HG02642 (cell line): Measurements from ENCODE around the gene C1orf115.

Experiments
- ATAC-seq: cut with Tn5 transposase; IDR thresholded peaks from one replicate; pipeline ENCODE4 v1.9.1; 2021; ENCODE audit warnings: mild to moderate bottlenecking; ENCODE audit not compliant: unreplicated experiment, poor library complexity

C1orf115 gene

DNA sequence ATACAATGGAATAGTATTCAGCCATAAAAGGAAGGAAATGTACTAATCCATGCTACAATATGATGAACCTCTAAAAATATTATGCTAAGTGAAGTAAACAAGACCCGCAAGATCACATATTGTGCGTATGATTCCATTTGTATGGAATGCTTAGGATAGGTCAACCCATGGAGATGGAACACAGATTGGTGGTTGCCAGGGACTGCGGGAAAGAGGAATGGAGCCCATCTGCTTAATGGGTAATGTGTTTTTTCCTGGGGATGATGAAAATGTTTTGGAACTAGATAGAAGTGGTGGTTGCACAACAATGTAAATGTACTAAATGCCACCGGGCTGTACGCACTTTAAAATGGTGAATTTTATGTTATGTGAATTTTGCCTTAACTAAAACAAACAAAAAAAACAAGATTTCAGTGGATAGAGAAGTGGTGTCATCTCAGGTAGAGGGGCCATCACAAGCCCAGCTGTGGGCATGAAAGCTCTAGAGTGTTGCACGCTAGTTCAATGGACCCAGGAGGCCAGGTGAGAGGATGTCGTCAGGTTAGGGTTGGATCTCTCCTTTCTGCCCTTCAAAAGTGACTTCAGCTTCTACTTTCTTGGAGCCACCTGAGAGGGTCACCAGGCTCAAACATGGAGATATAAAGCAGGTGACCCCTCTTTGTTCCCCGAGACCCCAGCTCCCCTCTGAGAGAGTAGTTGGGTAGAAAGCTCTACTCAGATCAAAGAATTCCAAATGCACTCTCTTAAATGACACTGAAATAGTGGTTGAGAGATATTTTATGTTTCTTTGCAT, 2.5 kb downstream of the C1orf115 start:
- no peak for ATAC-seq

- ATAC-seq: no peak
Measured at GRCh38 chr1:220694866-220695382, 4.8 kb downstream of the C1orf115 start.

- ATAC-seq: no peak
Measured at GRCh38 chr1:220695426-220695825, 5.3 kb downstream of the C1orf115 start.

- ATAC-seq: no peak
Measured at GRCh38 chr1:220696226-220696862, 6.2 kb downstream of the C1orf115 start.

DNA sequence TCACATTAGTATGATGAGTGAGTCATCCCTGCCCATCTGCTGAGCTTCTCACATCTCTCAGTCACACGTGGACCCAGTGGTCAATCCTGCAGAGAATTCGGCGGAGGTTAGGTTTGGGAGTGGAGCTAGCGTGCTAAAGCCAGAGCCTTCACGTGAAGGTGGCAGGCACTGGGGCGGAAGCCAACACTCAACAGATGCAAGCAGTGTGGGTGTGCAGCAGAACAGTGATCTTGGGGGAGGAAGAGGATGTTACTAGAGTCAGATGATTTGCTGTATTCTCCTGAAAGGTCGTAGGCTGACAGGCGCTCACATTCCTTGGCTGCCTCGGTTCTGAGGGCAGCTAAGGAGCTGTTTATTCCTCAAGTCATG, 6.7 kb downstream of the C1orf115 start:
- ATAC-seq: no peak

- no peak for ATAC-seq
Measured at GRCh38 chr1:220697326-220697725, 7.2 kb downstream of the C1orf115 start.

- ATAC-seq: no peak
Measured at GRCh38 chr1:220698607-220699016, 8.4 kb downstream of the C1orf115 start.

DNA sequence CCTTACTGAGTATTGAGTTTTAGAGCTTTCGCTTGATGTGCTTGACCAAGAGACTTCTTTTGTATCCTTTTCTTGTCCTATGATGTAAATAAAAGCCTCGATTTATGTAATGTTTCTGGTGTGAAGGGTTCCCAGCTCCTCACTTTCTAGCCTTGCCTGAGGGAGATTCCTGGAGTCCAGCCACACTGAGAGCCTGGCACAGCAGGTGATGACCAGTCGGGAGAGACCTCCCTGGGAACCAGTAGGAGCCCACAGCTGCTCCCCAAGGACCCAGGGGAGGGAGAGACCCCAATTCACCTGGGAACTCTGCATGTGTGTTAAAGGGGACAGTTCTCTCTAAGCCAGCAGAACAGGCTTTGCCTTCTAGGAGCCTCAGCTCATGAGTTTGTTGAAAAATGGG, 8.9 kb downstream of the C1orf115 start:
- no peak for ATAC-seq

GRCh38 chr1:220700556-220701179, 10.5 kb downstream of the C1orf115 start:
- ATAC-seq: no peak

- peak; percentile 40 for ATAC-seq
Measured at GRCh38 chr1:220701974-220702373, 11.8 kb downstream of the C1orf115 start.

DNA sequence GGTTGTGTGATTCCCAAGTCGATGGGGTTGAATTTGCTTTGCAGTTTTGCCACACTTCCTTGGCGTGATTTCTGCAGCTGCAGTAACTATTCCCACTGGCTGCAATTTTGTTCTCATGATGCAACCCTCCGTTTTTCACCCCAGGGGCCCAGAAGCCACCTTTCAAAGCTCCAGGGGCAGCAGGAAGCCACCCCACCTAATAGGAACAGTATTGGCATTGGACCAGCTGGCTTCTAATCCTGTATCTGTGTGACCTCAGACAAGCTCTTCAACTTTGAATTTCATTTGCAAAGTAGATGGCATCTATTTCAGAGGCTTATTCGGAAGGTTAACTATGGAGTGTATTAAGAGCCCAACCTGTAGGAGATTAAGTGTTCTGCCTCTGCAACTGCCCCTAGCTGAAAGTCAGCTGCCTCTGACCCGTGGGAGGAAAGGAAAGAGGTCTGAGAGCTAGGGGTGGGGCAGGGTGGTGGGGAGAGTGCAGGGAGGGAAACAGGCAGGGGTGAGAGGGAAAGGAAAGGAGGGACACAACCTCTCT, 12.6 kb downstream of the C1orf115 start:
- no peak for ATAC-seq

DNA sequence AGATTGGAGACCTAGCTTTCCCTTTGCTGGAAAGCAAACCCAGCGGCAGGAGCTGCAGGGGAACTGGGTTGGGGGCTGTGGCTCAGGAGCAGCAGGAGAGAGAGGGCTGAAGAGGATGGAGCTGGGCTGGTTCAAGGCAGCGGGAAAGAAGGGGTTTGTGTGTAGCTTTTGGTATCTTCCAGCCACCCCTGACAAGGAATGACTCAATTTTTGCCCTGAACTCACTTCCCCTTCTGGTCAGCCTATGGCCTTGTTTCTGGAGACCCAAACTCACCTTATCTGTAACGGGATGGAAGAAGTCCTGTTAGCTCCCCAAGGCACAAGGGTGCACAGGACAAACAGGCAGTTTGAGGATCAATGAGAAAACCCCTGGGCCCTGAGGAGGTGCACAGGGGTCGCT, 13.1 kb downstream of the C1orf115 start:
- ATAC-seq: no peak

GRCh38 chr1:220705782-220706181, 15.6 kb downstream of the C1orf115 start:
- ATAC-seq: no peak

DNA sequence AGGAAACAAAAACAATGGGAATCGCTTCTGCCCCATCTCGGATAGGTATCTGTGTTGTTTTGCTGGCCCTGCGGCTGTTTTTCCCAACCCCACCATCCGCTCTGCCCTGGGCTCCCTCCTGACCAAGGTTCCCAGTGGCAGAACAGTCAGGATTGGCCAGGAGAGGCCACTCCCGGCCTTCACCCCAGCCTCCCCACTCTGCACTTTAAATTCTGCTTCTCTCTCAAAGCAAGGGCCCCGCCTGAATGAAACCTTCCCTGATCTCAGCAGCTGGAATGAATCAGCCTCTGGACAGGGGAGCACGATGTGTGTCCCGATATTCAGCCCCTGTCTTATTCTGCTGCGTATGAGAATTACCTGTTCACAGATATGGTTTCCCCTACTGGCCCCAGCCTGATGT, 16.3 kb downstream of the C1orf115 start:
- ATAC-seq: no peak

DNA sequence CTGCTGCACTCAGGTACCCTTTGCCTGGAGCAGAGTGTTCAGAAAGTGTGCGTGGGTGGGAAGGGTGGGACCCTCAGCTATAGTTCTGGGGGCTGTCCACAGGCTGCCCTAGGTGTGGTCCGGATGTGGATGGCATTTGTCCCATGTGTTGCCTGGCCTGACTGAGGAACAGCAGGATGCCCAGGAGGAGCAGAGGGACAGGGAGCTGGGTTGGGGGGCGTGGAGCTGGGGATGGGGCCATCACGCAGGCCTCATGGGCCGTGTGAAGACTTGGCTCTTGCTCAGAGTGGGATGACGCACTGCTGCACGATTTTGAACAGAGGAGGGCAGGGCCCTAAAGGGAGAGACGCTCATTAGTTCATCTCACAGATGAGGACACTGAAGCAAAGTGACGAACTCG, 17.0 kb downstream of the C1orf115 start:
- no peak for ATAC-seq

DNA sequence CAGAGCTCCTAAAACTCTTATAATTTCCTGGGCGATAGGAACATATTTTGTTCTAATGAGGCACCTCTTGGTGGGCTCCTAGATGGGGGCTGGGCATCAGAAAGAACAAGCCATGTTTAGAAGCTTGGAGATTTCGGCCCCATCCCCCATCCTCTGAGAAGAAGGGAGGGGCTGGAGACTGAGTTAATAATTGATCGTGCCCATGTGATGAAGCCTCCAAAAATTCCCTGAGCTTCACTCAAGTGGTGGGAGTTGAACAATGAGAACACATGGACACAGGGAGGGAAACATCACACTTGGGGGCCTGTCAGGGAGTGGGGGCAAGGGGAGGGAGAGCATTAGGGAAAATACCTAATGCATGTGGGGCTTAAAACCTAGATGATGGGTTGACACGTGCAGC, 18.1 kb downstream of the C1orf115 start:
- ATAC-seq: no peak

- ATAC-seq: no peak
Measured at GRCh38 chr1:220708936-220709801, 19.0 kb downstream of the C1orf115 start.

- no peak for ATAC-seq
Measured at GRCh38 chr1:220710333-220710732, 20.2 kb downstream of the C1orf115 start.

- ATAC-seq: peak; percentile 79
Measured at GRCh38 chr1:220711056-220711809, 21.1 kb downstream of the C1orf115 start.
